HepG2 (cell line): ENCODE results near the gene ARHGAP35. TPM values are rescaled to one million over a fixed set of nuclear protein-coding genes. Genes with fewer than 3 reads are reported as not detected.
A peak's percentile ranks its signal among the peaks of the same experiment; 100 is the strongest.

ENCODE experiments used
- CHCHD3 ChIP-seq: sonication (generic); formaldehyde crosslinking; IDR thresholded peaks from 2 replicates; pipeline ENCODE4 v1.8.0; 2022; ENCODE audit warnings: mild to moderate bottlenecking, missing genetic modification reagents, moderate library complexity
- MATR3 ChIP-seq: sonication (generic); formaldehyde crosslinking; IDR thresholded peaks from 2 replicates; pipeline ENCODE4 v1.4.0; 2020; ENCODE audit warnings: missing genetic modification reagents
- MED1 ChIP-seq: sonication (generic); formaldehyde crosslinking; IDR thresholded peaks from 2 replicates; pipeline ENCODE4 v1.4.0; 2020; ENCODE audit warnings: missing genetic modification reagents
- SIN3B ChIP-seq: fragments of 150-350 bp; IDR thresholded peaks from 2 replicates; pipeline ENCODE4 v1.6.1; 2014; ENCODE audit warnings: low read length
- SP5 ChIP-seq: IDR thresholded peaks from 2 replicates; pipeline ENCODE4 v1.6.1; 2016; ENCODE audit warnings: low read depth, borderline replicate concordance
- TEAD2 ChIP-seq: sonication (generic); formaldehyde crosslinking; IDR thresholded peaks from 2 replicates; pipeline ENCODE4 v1.9.0; 2021; ENCODE audit warnings: missing genetic modification reagents
- TEF ChIP-seq: sonication (generic); formaldehyde crosslinking; IDR thresholded peaks from 2 replicates; pipeline ENCODE4 v1.5.0; 2020; ENCODE audit warnings: missing genetic modification reagents
- ZFP36 ChIP-seq: fragments of 150-350 bp; IDR thresholded peaks from 2 replicates; pipeline ENCODE4 v1.6.1; 2018; ENCODE audit warnings: borderline replicate concordance, low read length, low read depth; ENCODE audit not compliant: partially characterized antibody
- ZNF205 ChIP-seq: IDR thresholded peaks from 2 replicates; pipeline ENCODE4 v1.6.1; 2018; ENCODE audit warnings: missing biosample characterization, missing genetic modification reagents
- ZNF207 ChIP-seq: fragments of 450-650 bp; IDR thresholded peaks from 2 replicates; pipeline ENCODE4 v1.6.1; 2016; ENCODE audit warnings: antibody characterized with exemption, borderline replicate concordance
- ZXDC ChIP-seq: sonication (generic); formaldehyde crosslinking; IDR thresholded peaks from 2 replicates; pipeline ENCODE4 v1.5.0; 2020; ENCODE audit warnings: mild to moderate bottlenecking, missing genetic modification reagents
- polyA plus RNA-seq, 8 experiments: library from polyadenylated mRNA; depleted of rRNA in 3 of 8; stranded (reverse) in 7 of 8; unstranded in 1 of 8; fragments of >200 nt; fragmentation: Illumina TruSeq in 4 of 8; extraction: Trizol in 4 of 8; gene quantifications; 2 replicates each; pipeline versions ENCODE4 v1.2.1 to v1.2.3, GENCODE V29; 2011 to 2016; ENCODE audit warnings: low read depth in 4 of 8, missing spikeins in 1 of 8, mixed read lengths in 1 of 8; ENCODE audit not compliant: insufficient read depth in 1 of 8
- total RNA-seq, 5 experiments: library from RNA; depleted of rRNA; stranded (reverse); fragments of >200 nt; fragmentation: Illumina TruSeq; extraction: Trizol; gene quantifications; 2 replicates each; pipeline ENCODE4 v1.2.3, GENCODE V29; 2016; ENCODE audit warnings: low read depth in 1 of 5
- TF ChIP-seq, protein P1 (sequence below): sonication (generic); formaldehyde crosslinking; IDR thresholded peaks from 2 replicates; pipeline ENCODE4 v1.8.0; 2022; ENCODE audit warnings: mild to moderate bottlenecking, missing genetic modification reagents
- TF ChIP-seq, protein P2 (sequence below): conservative IDR thresholded peaks from 2 replicates; pipeline ENCODE4 v1.6.1; 2018; ENCODE audit warnings: missing genetic modification reagents
- TF ChIP-seq, protein P3 (sequence below): sonication (generic); formaldehyde crosslinking; IDR thresholded peaks from 2 replicates; pipeline ENCODE4 v1.4.0; 2020; ENCODE audit warnings: mild to moderate bottlenecking, missing genetic modification reagents

The ARHGAP35 gene
- total and polyA plus RNA-seq, 2 of the 13 experiments (the other 11 are each of a cell fraction or from before 2014, with no cell fraction given), result 30.1 to 30.2 TPM

GRCh38 chr19:46850228-46851203 lies 10.3 kb upstream of the ARHGAP35 start, which contains the start of gene AP2S1 (continued):
- TF ChIP-seq, protein P1, sequence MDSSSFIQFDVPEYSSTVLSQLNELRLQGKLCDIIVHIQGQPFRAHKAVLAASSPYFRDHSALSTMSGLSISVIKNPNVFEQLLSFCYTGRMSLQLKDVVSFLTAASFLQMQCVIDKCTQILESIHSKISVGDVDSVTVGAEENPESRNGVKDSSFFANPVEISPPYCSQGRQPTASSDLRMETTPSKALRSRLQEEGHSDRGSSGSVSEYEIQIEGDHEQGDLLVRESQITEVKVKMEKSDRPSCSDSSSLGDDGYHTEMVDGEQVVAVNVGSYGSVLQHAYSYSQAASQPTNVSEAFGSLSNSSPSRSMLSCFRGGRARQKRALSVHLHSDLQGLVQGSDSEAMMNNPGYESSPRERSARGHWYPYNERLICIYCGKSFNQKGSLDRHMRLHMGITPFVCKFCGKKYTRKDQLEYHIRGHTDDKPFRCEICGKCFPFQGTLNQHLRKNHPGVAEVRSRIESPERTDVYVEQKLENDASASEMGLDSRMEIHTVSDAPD, result no peak
- no peak for TF ChIP-seq TEAD2
- no peak for TF ChIP-seq CHCHD3
- TF ChIP-seq ZXDC (CRISPR knock-in tag), result no peak
- peak; percentile 35; the same call in 1 of the 2 replicates for TF ChIP-seq MED1 (CRISPR knock-in tag)
- TF ChIP-seq MATR3 (CRISPR knock-in tag), result no peak
- peak; percentile 27; the same call in 1 of the 2 replicates for TF ChIP-seq SP5 (CRISPR knock-in tag)
- TF ChIP-seq ZNF207, result no peak
- TF ChIP-seq ZFP36, result no peak
- TF ChIP-seq SIN3B, result peak; percentile 14; the same call in 1 of the 2 replicates
- TF ChIP-seq, protein P2, sequence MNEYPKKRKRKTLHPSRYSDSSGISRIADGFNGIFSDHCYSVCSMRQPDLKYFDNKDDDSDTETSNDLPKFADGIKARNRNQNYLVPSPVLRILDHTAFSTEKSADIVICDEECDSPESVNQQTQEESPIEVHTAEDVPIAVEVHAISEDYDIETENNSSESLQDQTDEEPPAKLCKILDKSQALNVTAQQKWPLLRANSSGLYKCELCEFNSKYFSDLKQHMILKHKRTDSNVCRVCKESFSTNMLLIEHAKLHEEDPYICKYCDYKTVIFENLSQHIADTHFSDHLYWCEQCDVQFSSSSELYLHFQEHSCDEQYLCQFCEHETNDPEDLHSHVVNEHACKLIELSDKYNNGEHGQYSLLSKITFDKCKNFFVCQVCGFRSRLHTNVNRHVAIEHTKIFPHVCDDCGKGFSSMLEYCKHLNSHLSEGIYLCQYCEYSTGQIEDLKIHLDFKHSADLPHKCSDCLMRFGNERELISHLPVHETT (CRISPR knock-in tag), result no peak; the same call in 1 of the 2 replicates
- TF ChIP-seq, protein P3, sequence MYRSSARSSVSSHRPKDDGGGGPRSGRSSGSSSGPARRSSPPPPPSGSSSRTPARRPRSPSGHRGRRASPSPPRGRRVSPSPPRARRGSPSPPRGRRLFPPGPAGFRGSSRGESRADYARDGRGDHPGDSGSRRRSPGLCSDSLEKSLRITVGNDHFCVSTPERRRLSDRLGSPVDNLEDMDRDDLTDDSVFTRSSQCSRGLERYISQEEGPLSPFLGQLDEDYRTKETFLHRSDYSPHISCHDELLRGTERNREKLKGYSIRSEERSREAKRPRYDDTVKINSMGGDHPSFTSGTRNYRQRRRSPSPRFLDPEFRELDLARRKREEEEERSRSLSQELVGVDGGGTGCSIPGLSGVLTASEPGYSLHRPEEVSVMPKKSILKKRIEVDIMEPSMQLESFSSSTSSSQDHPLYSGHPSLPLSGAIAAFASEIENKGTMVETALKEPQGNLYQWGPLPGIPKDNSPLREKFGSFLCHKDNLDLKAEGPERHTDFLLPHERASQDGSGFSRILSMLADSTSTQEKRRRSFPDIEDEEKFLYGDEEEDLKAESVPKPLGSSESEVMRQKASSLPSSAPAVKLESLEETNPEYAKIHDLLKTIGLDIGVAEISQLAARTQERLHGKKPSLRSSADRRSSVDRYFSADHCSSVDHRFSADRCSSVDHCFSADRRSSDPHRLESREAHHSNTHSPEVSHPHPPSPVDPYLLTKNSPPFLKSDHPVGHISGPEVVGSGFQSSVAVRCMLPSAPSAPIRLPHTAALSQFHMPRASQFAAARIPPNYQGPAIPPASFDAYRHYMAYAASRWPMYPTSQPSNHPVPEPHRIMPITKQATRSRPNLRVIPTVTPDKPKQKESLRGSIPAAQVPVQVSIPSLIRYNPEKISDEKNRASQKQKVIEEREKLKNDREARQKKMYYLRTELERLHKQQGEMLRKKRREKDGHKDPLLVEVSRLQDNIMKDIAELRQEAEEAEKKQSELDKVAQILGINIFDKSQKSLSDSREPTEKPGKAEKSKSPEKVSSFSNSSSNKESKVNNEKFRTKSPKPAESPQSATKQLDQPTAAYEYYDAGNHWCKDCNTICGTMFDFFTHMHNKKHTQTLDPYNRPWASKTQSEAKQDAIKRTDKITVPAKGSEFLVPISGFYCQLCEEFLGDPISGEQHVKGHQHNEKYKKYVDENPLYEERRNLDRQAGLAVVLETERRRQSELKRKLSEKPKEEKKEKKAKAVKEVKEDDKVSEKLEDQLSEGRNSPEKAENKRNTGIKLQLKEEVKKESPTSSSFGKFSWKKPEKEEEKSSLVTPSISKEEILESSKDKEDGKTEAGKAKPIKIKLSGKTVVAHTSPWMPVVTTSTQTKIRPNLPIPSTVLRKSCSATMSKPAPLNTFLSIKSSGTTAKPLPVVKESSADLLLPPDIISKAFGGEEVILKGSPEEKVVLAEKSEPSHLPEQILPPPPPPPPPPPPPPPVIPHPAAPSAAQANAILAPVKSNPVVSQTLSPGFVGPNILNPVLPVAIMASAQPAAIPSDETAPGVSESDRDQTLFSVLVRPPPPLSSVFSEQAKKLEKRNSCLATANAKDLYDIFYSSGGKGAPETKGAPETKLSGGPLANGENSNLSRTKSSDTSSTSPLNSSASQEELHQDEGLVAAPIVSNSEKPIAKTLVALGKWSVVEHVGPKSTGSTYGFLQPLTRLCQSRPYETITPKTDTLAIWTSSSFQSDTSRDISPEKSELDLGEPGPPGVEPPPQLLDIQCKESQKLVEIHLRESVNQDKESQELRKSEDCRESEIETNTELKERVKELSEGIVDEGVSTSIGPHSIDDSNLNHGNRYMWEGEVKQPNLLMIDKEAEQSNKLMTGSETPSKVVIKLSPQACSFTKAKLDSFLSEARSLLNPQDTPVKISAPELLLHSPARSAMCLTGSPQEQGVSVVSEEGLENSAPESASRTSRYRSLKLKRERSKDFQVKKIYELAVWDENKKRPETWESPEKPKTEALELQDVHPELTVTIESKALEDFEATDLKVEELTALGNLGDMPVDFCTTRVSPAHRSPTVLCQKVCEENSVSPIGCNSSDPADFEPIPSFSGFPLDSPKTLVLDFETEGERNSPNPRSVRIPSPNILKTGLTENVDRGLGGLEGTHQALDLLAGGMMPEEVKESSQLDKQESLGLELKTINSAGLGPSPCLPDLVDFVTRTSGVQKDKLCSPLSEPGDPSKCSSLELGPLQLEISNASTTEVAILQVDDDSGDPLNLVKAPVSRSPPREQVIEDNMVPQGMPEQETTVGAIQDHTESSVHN (CRISPR knock-in tag), result no peak
- TF ChIP-seq TEF, result no peak
- TF ChIP-seq ZNF205 (CRISPR knock-in tag), result no peak
